Caco-2 (cell line): ENCODE data around the gene RFX4. TPM values are rescaled to one million over a fixed set of nuclear protein-coding genes. Genes with fewer than 3 reads are reported as not detected.

Experiments
- BruUV-seq: library from RNA; stranded (reverse); fragments of 400-500 nt; replicated peaks from 2 replicates; lab custom pipeline; 2021; lab: Mats Ljungman, UMichigan
- CTCF ChIA-PET: fragments of 300-600 bp; sonication (Branson Sonifier 250); formaldehyde crosslinking; loops from one replicate; lab custom pipeline; 2022; ENCODE audit warnings: antibody characterized with exemption; lab: Charles Lee
- POLR2A ChIA-PET: fragments of 300-600 bp; sonication (Branson Sonifier 250); formaldehyde crosslinking; loops from one replicate; lab custom pipeline; 2022; ENCODE audit warnings: antibody characterized with exemption; lab: Charles Lee
- DNase-seq, 2 experiments: peaks; one replicate each; pipeline versions ENCODE4 v3.0.0 to v3.0.0-alpha.2; 2020 to 2022
- H3K27me3 ChIP-seq: replicated peaks from 2 replicates; pipeline ENCODE4 v1.6.0; 2011; ENCODE audit warnings: low read length; ENCODE audit not compliant: control insufficient read depth, insufficient read depth
- H3K36me3 ChIP-seq: 2 replicates; pipeline ENCODE4 v1.5.1; 2011; ENCODE audit warnings: low read length; ENCODE audit not compliant: control insufficient read depth, insufficient read depth
- H3K4me1 ChIP-seq: fragments of 250-450 bp; sonication (Bioruptor Pico); 2 replicates; pipeline ENCODE4 v1.5.1; 2020; ENCODE audit warnings: mild to moderate bottlenecking
- H3K4me3 ChIP-seq: 2 replicates; pipeline ENCODE4 v1.5.1; 2011; ENCODE audit warnings: low read depth, mild to moderate bottlenecking, control low read depth, low read length
- H3K9me3 ChIP-seq: fragments of 250-450 bp; sonication (Bioruptor Pico); 2 replicates; pipeline ENCODE4 v1.5.1; 2020; ENCODE audit warnings: mild to moderate bottlenecking, moderate library complexity
- H3K27ac Mint-ChIP-seq: one replicate; pipeline ENCODE4 v1.8.0; 2022; ENCODE audit warnings: mixed read lengths; ENCODE audit not compliant: unreplicated experiment
- H3K27me3 Mint-ChIP-seq: one replicate; pipeline ENCODE4 v1.8.0; 2022; ENCODE audit warnings: mixed read lengths; ENCODE audit not compliant: insufficient read depth, unreplicated experiment
- H3K36me3 Mint-ChIP-seq: one replicate; pipeline ENCODE4 v1.8.0; 2022; ENCODE audit warnings: mild to moderate bottlenecking, mixed read lengths; ENCODE audit not compliant: insufficient read depth, unreplicated experiment
- H3K4me1 Mint-ChIP-seq: one replicate; pipeline ENCODE4 v1.8.0; 2022; ENCODE audit warnings: low read depth, mixed read lengths; ENCODE audit not compliant: unreplicated experiment
- H3K4me3 Mint-ChIP-seq: one replicate; pipeline ENCODE4 v1.8.0; 2022; ENCODE audit warnings: mild to moderate bottlenecking, moderate library complexity, mixed read lengths; ENCODE audit not compliant: unreplicated experiment
- H3K9me3 Mint-ChIP-seq: one replicate; pipeline ENCODE4 v1.8.0; 2022; ENCODE audit warnings: mixed read lengths; ENCODE audit not compliant: unreplicated experiment
- intact Hi-C: fragments of 100-400 bp; cut with micrococcal nuclease; formaldehyde crosslinking; loops from one replicate; pipeline ENCODE4 v1.10.0; 2022; ENCODE audit not compliant: unreplicated experiment
- total RNA-seq: library from RNA; stranded (reverse); gene quantifications from 2 replicates; pipeline ENCODE4 v1.2.3, GENCODE V29; 2022
- TF ChIP-seq, protein P1 (sequence below), 2 experiments: fragments of 200-600 bp in 1 of 2; IDR thresholded peaks; 1 replicate in 1 of 2; 2 replicates in 1 of 2; pipeline versions ENCODE4 v1.5.1 to v1.8.0; 2011 to 2022; ENCODE audit warnings: antibody characterized with exemption in 1 of 2, control low read depth in 1 of 2, inconsistent platforms in 1 of 2, low read depth in 1 of 2, low read length in 1 of 2, mild to moderate bottlenecking in 1 of 2, moderate library complexity in 1 of 2; ENCODE audit not compliant: insufficient read depth in 1 of 2, severe bottlenecking in 1 of 2, unreplicated experiment in 1 of 2

Gene RFX4
- total RNA-seq, 1 experiment from 2014 or later: not detected

- H3K4me1 ChIP-seq: no peaks in the 10 kb centered on the region
- no TSS peak for BruUV-seq
- no peaks in the 10 kb centered on the region for H3K36me3 ChIP-seq
- intact Hi-C loops: no loop called here
- H3K4me3 ChIP-seq: no peak overlapping the region
- no peak overlapping the region for H3K4me3 Mint-ChIP-seq
- H3K27me3 Mint-ChIP-seq: peaks cover 30% of the 10 kb centered on the region
- CTCF ChIA-PET: no interaction called here
- no peak overlapping the region for H3K27ac Mint-ChIP-seq
- TF ChIP-seq, protein P1, sequence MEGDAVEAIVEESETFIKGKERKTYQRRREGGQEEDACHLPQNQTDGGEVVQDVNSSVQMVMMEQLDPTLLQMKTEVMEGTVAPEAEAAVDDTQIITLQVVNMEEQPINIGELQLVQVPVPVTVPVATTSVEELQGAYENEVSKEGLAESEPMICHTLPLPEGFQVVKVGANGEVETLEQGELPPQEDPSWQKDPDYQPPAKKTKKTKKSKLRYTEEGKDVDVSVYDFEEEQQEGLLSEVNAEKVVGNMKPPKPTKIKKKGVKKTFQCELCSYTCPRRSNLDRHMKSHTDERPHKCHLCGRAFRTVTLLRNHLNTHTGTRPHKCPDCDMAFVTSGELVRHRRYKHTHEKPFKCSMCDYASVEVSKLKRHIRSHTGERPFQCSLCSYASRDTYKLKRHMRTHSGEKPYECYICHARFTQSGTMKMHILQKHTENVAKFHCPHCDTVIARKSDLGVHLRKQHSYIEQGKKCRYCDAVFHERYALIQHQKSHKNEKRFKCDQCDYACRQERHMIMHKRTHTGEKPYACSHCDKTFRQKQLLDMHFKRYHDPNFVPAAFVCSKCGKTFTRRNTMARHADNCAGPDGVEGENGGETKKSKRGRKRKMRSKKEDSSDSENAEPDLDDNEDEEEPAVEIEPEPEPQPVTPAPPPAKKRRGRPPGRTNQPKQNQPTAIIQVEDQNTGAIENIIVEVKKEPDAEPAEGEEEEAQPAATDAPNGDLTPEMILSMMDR (IDR thresholded peaks at IDR 0.05; ENCODE audit: insufficient read depth in 1 of 2, low read depth in 1 of 2, low read length in 1 of 2, severe bottlenecking in 1 of 2, unreplicated experiment in 1 of 2): no peak
- no peaks in the 10 kb centered on the region; the same call in 1 of the 2 replicates for H3K27me3 ChIP-seq
- no peak for DNase-seq
- no peaks in the 10 kb centered on the region for H3K9me3 ChIP-seq
- no peaks in the 10 kb centered on the region for H3K9me3 Mint-ChIP-seq
- H3K4me1 Mint-ChIP-seq: no peaks in the 10 kb centered on the region
- POLR2A ChIA-PET: no interaction called here
- H3K36me3 Mint-ChIP-seq: no peaks in the 10 kb centered on the region
These were observed 7.8 kb downstream of the RFX4 start for GRCh38 chr12:106590601-106591000.

- Mint-ChIP-seq H3K27me3 (peaks cover 23% of the 10 kb centered on the region), H3K4me1 (no peaks in the 10 kb centered on the region), H3K9me3 (no peaks in the 10 kb centered on the region), H3K36me3 (no peaks in the 10 kb centered on the region), H3K27ac (no peak overlapping the region), H3K4me3 (no peak overlapping the region)
- BruUV-seq: no TSS peak
- H3K4me3 ChIP-seq: no peak overlapping the region
- no peaks in the 10 kb centered on the region for H3K9me3 ChIP-seq
- H3K36me3 ChIP-seq: no peaks in the 10 kb centered on the region
- H3K27me3 ChIP-seq: no peaks in the 10 kb centered on the region
- DNase-seq: no peak
- CTCF ChIA-PET: no interaction called here
- H3K4me1 ChIP-seq: no peaks in the 10 kb centered on the region
- POLR2A ChIA-PET: no interaction called here
- intact Hi-C loops: no loop called here
- TF ChIP-seq, protein P1 (IDR thresholded peaks at IDR 0.05; ENCODE audit: insufficient read depth in 1 of 2, low read depth in 1 of 2, low read length in 1 of 2, severe bottlenecking in 1 of 2, unreplicated experiment in 1 of 2): no peak
These were observed 11.6 kb downstream of the RFX4 start for GRCh38 chr12:106594447-106594846.

GRCh38 chr12:106595268-106595667 lies 12.5 kb downstream of the RFX4 start:
- no peaks in the 10 kb centered on the region for H3K36me3 Mint-ChIP-seq
- H3K27ac Mint-ChIP-seq: no peak overlapping the region
- intact Hi-C loops: no loop called here
- TF ChIP-seq, protein P1 (IDR thresholded peaks at IDR 0.05; ENCODE audit: insufficient read depth in 1 of 2, low read depth in 1 of 2, low read length in 1 of 2, severe bottlenecking in 1 of 2, unreplicated experiment in 1 of 2): no peak
- no peaks in the 10 kb centered on the region for H3K9me3 Mint-ChIP-seq
- no TSS peak for BruUV-seq
- H3K27me3 ChIP-seq: no peaks in the 10 kb centered on the region
- no peaks in the 10 kb centered on the region for H3K36me3 ChIP-seq
- no peaks in the 10 kb centered on the region for H3K9me3 ChIP-seq
- H3K4me1 ChIP-seq: no peaks in the 10 kb centered on the region
- ChIA-PET CTCF (no interaction called here), POLR2A (no interaction called here)
- no peaks in the 10 kb centered on the region for H3K4me1 Mint-ChIP-seq
- no peak overlapping the region for H3K4me3 ChIP-seq
- peaks cover 20% of the 10 kb centered on the region for H3K27me3 Mint-ChIP-seq
- no peak for DNase-seq
- no peak overlapping the region for H3K4me3 Mint-ChIP-seq
